OCI-LY7 (cell line): ENCODE measurements around the gene ADAMTS2. TPM values are rescaled to one million over a fixed set of nuclear protein-coding genes. Genes with fewer than 3 reads are reported as not detected.

ENCODE experiments used
- BruUV-seq: library from RNA; stranded (reverse); fragments of 400-500 nt; replicated peaks from 2 replicates; lab custom pipeline; 2021; lab: Mats Ljungman, UMichigan
- CTCF ChIA-PET: fragments of 300-600 bp; sonication (Branson Sonifier 250); formaldehyde crosslinking; loops from one replicate; lab custom pipeline; 2022; ENCODE audit warnings: antibody characterized with exemption; ENCODE audit not compliant: unreplicated experiment; lab: Charles Lee
- POLR2A ChIA-PET: fragments of 300-600 bp; sonication (Branson Sonifier 250); formaldehyde crosslinking; loops from one replicate; lab custom pipeline; 2022; ENCODE audit warnings: antibody characterized with exemption; lab: Charles Lee
- DNase-seq: peaks from one replicate; pipeline ENCODE4 v3.0.0-alpha.2; 2015; ENCODE audit warnings: low spot score
- H2AFZ ChIP-seq: fragments of 200-600 bp; sonication (generic), shearing (Covaris generic); 2 replicates; pipeline ENCODE4 v1.6.1; 2014; ENCODE audit warnings: mild to moderate bottlenecking, antibody characterized with exemption, low read length, moderate library complexity
- H3K27ac ChIP-seq: fragments of 200-600 bp; sonication (generic); 2 replicates; pipeline ENCODE4 v1.5.1; 2014; ENCODE audit warnings: mixed run types, low read depth, mild to moderate bottlenecking, moderate library complexity, low read length, inconsistent platforms; ENCODE audit not compliant: poor library complexity, severe bottlenecking
- H3K36me3 ChIP-seq: fragments of 200-600 bp; sonication (generic); 2 replicates; pipeline ENCODE4 v1.6.1; 2014; ENCODE audit warnings: mild to moderate bottlenecking, antibody characterized with exemption, low read length, moderate library complexity, mixed read lengths; ENCODE audit not compliant: insufficient read depth
- H3K4me1 ChIP-seq: fragments of 200-600 bp; sonication (generic); 2 replicates; pipeline ENCODE4 v1.5.1; 2014; ENCODE audit warnings: mild to moderate bottlenecking, low read length; ENCODE audit not compliant: insufficient read depth, poor library complexity, severe bottlenecking
- H3K4me2 ChIP-seq: fragments of 200-600 bp; sonication (generic); 2 replicates; pipeline ENCODE4 v1.6.1; 2014; ENCODE audit warnings: mild to moderate bottlenecking, low read length
- H3K4me3 ChIP-seq: fragments of 200-600 bp; sonication (generic); 2 replicates; pipeline ENCODE4 v1.5.1; 2014; ENCODE audit warnings: mild to moderate bottlenecking, low read depth, low read length; ENCODE audit not compliant: poor library complexity, severe bottlenecking
- H3K79me2 ChIP-seq: fragments of 200-600 bp; sonication (generic); 2 replicates; pipeline ENCODE4 v1.6.1; 2016; ENCODE audit warnings: low read depth, mild to moderate bottlenecking, low read length, moderate library complexity, mixed read lengths; ENCODE audit not compliant: insufficient read depth
- H3K9me2 ChIP-seq: fragments of 200-600 bp; sonication (generic); 2 replicates; pipeline ENCODE4 v1.6.1; 2016; ENCODE audit warnings: mild to moderate bottlenecking, low read length, mixed read lengths; ENCODE audit not compliant: insufficient read depth
- H3K9me3 ChIP-seq: fragments of 200-600 bp; sonication (generic); 2 replicates; pipeline ENCODE4 v1.6.1; 2014; ENCODE audit warnings: mild to moderate bottlenecking, mixed run types, low read length, mixed read lengths
- H4K20me1 ChIP-seq: fragments of 200-600 bp; sonication (generic); 2 replicates; pipeline ENCODE4 v1.6.1; 2014; ENCODE audit warnings: mild to moderate bottlenecking, antibody characterized with exemption, low read length, moderate library complexity, mixed read lengths; ENCODE audit not compliant: insufficient read depth
- EZH2phosphoT487 ChIP-seq: fragments of 200-600 bp; sonication (generic); IDR thresholded peaks from 2 replicates; pipeline ENCODE4 v1.6.1; 2018; ENCODE audit warnings: low read depth, borderline replicate concordance, mild to moderate bottlenecking, mixed run types, antibody characterized with exemption, low read length, moderate library complexity, mixed read lengths
- intact Hi-C: fragments of 100-400 bp; cut with micrococcal nuclease; formaldehyde crosslinking; loops from one replicate; pipeline ENCODE4 v1.10.0; 2022; ENCODE audit not compliant: unreplicated experiment
- total RNA-seq, 2 experiments: library from RNA; depleted of rRNA in 1 of 2; stranded (reverse); fragments of >200 nt in 1 of 2; shearing (Covaris generic) in 1 of 2; gene quantifications; 2 replicates each; pipeline ENCODE4 v1.2.3, GENCODE V29; 2014 to 2022
- TF ChIP-seq, protein P1 (sequence below): fragments of 200-600 bp; sonication (generic); conservative IDR thresholded peaks from 2 replicates; pipeline ENCODE4 v1.5.1; 2014; ENCODE audit warnings: mild to moderate bottlenecking, antibody characterized with exemption, low read length, moderate library complexity, mixed read lengths

The ADAMTS2 gene
- total RNA-seq, 2 experiments from 2014 or later = not detected

DNA sequence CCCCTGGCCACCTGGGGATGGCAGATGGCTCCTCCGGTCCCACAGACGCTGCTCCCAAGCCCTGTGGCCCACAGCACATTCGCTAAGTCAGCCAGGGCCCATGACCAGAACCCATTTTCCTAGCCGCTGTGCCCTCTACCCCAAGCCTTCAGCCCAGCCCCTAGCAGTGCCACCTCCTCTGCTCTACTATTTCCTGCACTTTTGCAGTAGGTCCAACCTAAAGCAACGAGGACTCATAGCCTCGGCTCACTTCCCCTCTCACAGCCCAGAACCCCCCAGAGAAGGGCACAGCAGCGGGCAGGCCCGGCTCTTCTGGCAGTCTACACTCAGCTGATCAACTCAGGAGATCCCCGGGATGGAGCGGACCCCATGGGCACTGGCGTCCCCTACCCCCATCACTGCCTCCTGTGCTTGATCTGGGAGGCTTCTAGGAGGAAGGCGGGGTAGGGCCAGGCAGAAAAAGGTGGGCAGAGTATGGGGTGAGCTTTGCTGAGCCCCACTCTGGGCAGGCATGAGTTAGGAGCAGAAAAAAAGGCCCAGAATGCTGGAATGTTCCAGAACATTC is 173.9 kb downstream of the ADAMTS2 start:
- Histone ChIP-seq H4K20me1 (no peaks in the 10 kb centered on the region), H3K4me3 (no peak overlapping the region), H3K9me3 (no peaks in the 10 kb centered on the region), H2AFZ (no peak overlapping the region), H3K9me2 (no peaks in the 10 kb centered on the region), H3K27ac (no peak overlapping the region), H3K4me1 (no peaks in the 10 kb centered on the region), H3K79me2 (no peaks in the 10 kb centered on the region), H3K4me2 (no peak overlapping the region), H3K36me3 (no peaks in the 10 kb centered on the region)
- no TSS peak for BruUV-seq
- intact Hi-C loops = no loop called here
- TF ChIP-seq, protein P1, sequence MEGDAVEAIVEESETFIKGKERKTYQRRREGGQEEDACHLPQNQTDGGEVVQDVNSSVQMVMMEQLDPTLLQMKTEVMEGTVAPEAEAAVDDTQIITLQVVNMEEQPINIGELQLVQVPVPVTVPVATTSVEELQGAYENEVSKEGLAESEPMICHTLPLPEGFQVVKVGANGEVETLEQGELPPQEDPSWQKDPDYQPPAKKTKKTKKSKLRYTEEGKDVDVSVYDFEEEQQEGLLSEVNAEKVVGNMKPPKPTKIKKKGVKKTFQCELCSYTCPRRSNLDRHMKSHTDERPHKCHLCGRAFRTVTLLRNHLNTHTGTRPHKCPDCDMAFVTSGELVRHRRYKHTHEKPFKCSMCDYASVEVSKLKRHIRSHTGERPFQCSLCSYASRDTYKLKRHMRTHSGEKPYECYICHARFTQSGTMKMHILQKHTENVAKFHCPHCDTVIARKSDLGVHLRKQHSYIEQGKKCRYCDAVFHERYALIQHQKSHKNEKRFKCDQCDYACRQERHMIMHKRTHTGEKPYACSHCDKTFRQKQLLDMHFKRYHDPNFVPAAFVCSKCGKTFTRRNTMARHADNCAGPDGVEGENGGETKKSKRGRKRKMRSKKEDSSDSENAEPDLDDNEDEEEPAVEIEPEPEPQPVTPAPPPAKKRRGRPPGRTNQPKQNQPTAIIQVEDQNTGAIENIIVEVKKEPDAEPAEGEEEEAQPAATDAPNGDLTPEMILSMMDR = no peak
- no peak for TF ChIP-seq EZH2phosphoT487
- DNase-seq = no peak
- ChIA-PET CTCF (no interaction called here), POLR2A (no interaction called here)

DNA sequence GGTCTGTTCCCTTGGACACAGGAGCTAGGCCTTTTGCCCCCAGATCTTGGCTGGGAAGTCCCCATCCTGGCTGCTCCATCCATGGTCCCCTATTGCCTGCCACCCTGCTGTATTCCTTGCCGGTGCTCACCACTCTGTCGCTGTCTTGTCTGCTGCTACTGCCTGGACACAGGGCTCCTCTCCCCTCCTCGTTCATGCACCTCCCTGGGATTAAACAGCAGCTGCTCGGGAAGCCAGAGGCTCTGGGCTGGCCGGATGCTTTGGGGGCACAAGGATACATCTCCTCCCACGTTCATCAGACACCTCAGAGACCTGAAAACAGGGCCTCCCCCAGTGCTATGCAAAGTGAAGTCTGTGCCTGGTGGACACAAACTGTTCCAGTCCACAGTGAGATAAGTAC is 174.7 kb downstream of the ADAMTS2 start:
- no peaks in the 10 kb centered on the region for H3K9me3 ChIP-seq
- intact Hi-C loops = no loop called here
- no peaks in the 10 kb centered on the region for H4K20me1 ChIP-seq
- CTCF ChIA-PET = no interaction called here
- no peaks in the 10 kb centered on the region for H3K9me2 ChIP-seq
- no peak overlapping the region for H3K4me3 ChIP-seq
- H3K36me3 ChIP-seq = no peaks in the 10 kb centered on the region
- H3K4me1 ChIP-seq = no peaks in the 10 kb centered on the region
- POLR2A ChIA-PET = no interaction called here
- H3K4me2 ChIP-seq = no peak overlapping the region
- TF ChIP-seq, protein P1 = no peak
- TF ChIP-seq EZH2phosphoT487 = no peak
- no peak overlapping the region for H2AFZ ChIP-seq
- H3K79me2 ChIP-seq = no peaks in the 10 kb centered on the region
- DNase-seq = no peak
- BruUV-seq = no TSS peak
- H3K27ac ChIP-seq = no peak overlapping the region

DNA sequence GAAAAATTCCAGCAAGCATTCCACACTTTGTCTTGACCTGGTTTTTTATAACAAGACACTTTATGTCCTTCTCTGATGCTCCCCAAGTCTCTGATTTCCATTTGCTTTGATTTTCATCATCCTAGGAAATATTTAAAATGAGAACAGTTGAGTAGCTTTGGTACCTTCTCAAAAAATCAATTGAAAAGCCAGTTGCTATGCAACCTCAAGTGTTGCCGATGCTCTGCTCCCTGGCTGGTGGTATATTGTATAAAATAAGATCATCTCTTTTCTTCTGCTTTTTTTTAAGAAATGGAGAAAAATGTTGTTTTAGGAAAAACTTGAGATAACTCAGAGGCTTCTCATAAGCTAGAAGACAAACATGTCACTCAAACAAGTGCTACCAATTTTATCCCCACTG is 175.4 kb downstream of the ADAMTS2 start:
- Histone ChIP-seq H2AFZ (no peak overlapping the region), H3K4me3 (no peak overlapping the region), H3K27ac (no peak overlapping the region), H3K9me2 (no peaks in the 10 kb centered on the region), H3K36me3 (no peaks in the 10 kb centered on the region), H3K79me2 (no peaks in the 10 kb centered on the region), H4K20me1 (no peaks in the 10 kb centered on the region), H3K9me3 (no peaks in the 10 kb centered on the region), H3K4me1 (no peaks in the 10 kb centered on the region), H3K4me2 (no peak overlapping the region)
- ChIA-PET POLR2A (interaction anchor here (0.6 kb wide), 1 partner anchor 923 kb away, joined by 3 read pairs; no protein-coding TSS in a partner anchor), CTCF (no interaction called here)
- no TSS peak for BruUV-seq
- no peak for TF ChIP-seq EZH2phosphoT487
- TF ChIP-seq, protein P1 = no peak
- intact Hi-C loops = no loop called here
- DNase-seq = no peak
